Tibial artery (tissue), 4 donors: ENCODE results near the gene LENG8.

Source experiments
- DNase-seq, 2 donors: peaks; one replicate each; pipeline ENCODE4 v3.0.0-alpha.2; 2019
- H3K27ac ChIP-seq, 2 donors: fragments of 200-600 bp; sonication (generic) in 1 of 2; 1 replicate in 1 of 2; 2 replicates in 1 of 2; pipeline ENCODE4 v1.5.1; 2018 to 2019; ENCODE audit warnings: mild to moderate bottlenecking in 1 of 2
- H3K27me3 ChIP-seq, 2 donors: fragments of 200-600 bp; sonication (generic) in 1 of 2; one replicate each; pipeline versions ENCODE4 v1.5.1 to v1.6.0; 2016 to 2019
- H3K36me3 ChIP-seq, 3 donors: fragments of 200-600 bp; sonication (generic) in 2 of 3; one replicate each; pipeline ENCODE4 v1.5.1; 2016 to 2019; ENCODE audit warnings: mild to moderate bottlenecking in 2 of 3
- H3K4me1 ChIP-seq, 4 donors: fragments of 200-600 bp; sonication (generic) in 2 of 4; 1 replicate in 3 of 4; 2 replicates in 1 of 4; pipeline ENCODE4 v1.5.1; 2016 to 2019
- H3K4me3 ChIP-seq, 2 donors: fragments of 200-600 bp; sonication (generic) in 1 of 2; 1 replicate in 1 of 2; 2 replicates in 1 of 2; pipeline ENCODE4 v1.5.1; 2018 to 2019; ENCODE audit warnings: mild to moderate bottlenecking in 2 of 2
- H3K9me3 ChIP-seq, 3 donors: fragments of 200-600 bp; sonication (generic) in 1 of 3; one replicate each; pipeline ENCODE4 v1.5.1; 2016 to 2019
- intact Hi-C: fragments of 100-400 bp; cut with DNase I; formaldehyde crosslinking; loops from one replicate; pipeline ENCODE4 v1.15.0; 2023; ENCODE audit warnings: low total_unique reads
- TF ChIP-seq, protein P1 (sequence below), 2 experiments: fragments of 200-600 bp in 1 of 2; fragments of 450-650 bp in 1 of 2; IDR thresholded peaks; one replicate each; pipeline ENCODE4 v1.5.1; 2017 to 2019; ENCODE audit warnings: antibody characterized with exemption in 2 of 2, mild to moderate bottlenecking in 1 of 2, moderate library complexity in 1 of 2

The LENG8 gene

GRCh38 chr19:54458648-54459281, 9.8 kb downstream of the LENG8 start:
- Histone ChIP-seq H3K9me3 (no peaks in the 10 kb centered on the region), H3K36me3 (peaks cover 76 to 84% (median 79%) of the 10 kb centered on the region in 3 donors), H3K27ac (no peak overlapping the region), H3K4me1 (peaks cover 6 to 34% (median 21%) of the 10 kb centered on the region in 4 donors), H3K27me3 (no peaks in the 10 kb centered on the region), H3K4me3 (no peak overlapping the region)
- DNase-seq = no peak
- intact Hi-C loops = no loop called here
- TF ChIP-seq, protein P1, sequence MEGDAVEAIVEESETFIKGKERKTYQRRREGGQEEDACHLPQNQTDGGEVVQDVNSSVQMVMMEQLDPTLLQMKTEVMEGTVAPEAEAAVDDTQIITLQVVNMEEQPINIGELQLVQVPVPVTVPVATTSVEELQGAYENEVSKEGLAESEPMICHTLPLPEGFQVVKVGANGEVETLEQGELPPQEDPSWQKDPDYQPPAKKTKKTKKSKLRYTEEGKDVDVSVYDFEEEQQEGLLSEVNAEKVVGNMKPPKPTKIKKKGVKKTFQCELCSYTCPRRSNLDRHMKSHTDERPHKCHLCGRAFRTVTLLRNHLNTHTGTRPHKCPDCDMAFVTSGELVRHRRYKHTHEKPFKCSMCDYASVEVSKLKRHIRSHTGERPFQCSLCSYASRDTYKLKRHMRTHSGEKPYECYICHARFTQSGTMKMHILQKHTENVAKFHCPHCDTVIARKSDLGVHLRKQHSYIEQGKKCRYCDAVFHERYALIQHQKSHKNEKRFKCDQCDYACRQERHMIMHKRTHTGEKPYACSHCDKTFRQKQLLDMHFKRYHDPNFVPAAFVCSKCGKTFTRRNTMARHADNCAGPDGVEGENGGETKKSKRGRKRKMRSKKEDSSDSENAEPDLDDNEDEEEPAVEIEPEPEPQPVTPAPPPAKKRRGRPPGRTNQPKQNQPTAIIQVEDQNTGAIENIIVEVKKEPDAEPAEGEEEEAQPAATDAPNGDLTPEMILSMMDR (IDR thresholded peaks at IDR 0.05) = no peak

- no peak for DNase-seq
- Histone ChIP-seq H3K27me3 (no peaks in the 10 kb centered on the region), H3K36me3 (peaks cover 68 to 76% (median 71%) of the 10 kb centered on the region in 3 donors), H3K27ac (no peak overlapping the region), H3K4me3 (no peak overlapping the region), H3K9me3 (no peaks in the 10 kb centered on the region), H3K4me1 (peaks cover 6 to 42% (median 25%) of the 10 kb centered on the region in 4 donors)
- intact Hi-C loops = no loop called here
- TF ChIP-seq, protein P1 (IDR thresholded peaks at IDR 0.05) = no peak
These were observed 10.6 kb downstream of the LENG8 start for GRCh38 chr19:54459282-54460229.

DNA sequence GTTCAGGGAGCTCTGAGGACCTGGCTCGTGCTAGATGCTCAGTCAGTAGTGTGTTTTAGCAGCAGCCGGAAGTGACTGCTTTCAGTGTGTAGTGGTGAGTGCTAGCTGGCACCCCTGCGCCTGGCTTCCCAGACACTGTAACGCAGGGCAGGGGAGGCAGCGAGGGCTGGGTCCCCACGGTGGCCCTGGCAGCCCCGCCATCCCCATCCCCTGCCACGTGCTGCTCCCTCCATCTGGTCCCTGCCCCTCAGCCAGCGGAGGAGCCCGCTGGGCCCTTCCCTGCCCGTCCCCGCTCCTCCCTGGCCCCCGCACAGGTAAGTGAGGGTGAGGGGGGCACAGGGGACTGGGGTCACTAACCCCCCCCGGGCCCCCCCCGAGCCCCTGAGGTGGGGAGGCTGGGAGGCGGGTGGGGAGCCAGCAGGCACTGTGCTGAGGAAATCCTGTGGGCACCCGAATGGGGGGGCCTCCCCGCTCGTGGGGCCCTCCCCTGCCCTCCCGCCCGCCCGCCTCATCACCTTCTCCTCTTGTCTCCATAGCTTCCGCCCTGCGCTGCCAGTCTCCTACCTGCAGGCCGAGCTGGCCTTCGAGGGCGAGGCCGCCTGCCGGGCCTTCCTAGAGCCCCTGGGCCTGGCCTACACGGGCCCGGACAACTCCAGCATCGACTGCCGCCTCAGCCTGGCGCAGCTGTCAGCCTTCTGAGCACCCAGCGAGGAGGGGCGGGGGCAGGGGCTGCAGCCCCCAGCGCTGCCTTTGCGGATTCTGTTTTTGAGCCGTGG, 11.4 kb downstream of the LENG8 start:
- intact Hi-C loops = no loop called here
- Histone ChIP-seq H3K27me3 (no peaks in the 10 kb centered on the region), H3K27ac (peak overlapping the region in 1 of 2 donors; percentile 12), H3K4me3 (no peak overlapping the region), H3K36me3 (peaks cover 60 to 68% (median 62%) of the 10 kb centered on the region in 3 donors), H3K9me3 (no peaks in the 10 kb centered on the region), H3K4me1 (peaks cover 6 to 46% (median 29%) of the 10 kb centered on the region in 4 donors)
- no peak for DNase-seq
- TF ChIP-seq, protein P1 (IDR thresholded peaks at IDR 0.05) = no peak

DNA sequence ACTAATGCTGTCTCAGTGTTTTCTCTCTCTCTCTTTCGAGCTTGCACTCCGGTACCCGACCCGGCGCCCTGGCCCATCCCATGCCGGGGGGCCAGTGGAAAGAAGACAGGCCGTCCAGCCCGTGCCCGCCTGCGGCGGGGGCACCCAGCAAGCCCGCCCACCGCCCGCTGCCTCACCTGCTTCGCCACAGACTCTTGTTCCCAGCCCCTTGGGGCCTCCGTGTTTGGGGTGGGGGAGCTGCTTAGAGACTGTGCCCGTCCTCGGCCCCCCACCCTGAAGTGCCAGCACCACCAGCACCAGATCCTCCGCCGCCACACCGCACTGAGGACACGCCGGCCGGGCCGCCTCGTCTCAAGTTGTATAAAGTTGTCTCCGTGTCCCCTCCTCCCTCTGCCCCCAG, 12.2 kb downstream of the LENG8 start:
- TF ChIP-seq, protein P1 (IDR thresholded peaks at IDR 0.05) = no peak
- H3K4me3 ChIP-seq = no peak overlapping the region
- H3K4me1 ChIP-seq = peaks cover 6 to 43% (median 29%) of the 10 kb centered on the region in 4 donors
- DNase-seq = peak in 1 of 2 donors; percentile 67
- intact Hi-C loops = no loop called here
- peaks cover 52 to 60% (median 54%) of the 10 kb centered on the region in 3 donors for H3K36me3 ChIP-seq
- no peaks in the 10 kb centered on the region for H3K9me3 ChIP-seq
- no peaks in the 10 kb centered on the region for H3K27me3 ChIP-seq
- no peak overlapping the region for H3K27ac ChIP-seq

GRCh38 chr19:54461613-54462012, 12.6 kb downstream of the LENG8 start:
- peaks cover 48 to 56% (median 50%) of the 10 kb centered on the region in 3 donors for H3K36me3 ChIP-seq
- intact Hi-C loops = no loop called here
- no peaks in the 10 kb centered on the region for H3K27me3 ChIP-seq
- peak overlapping the region in 1 of 2 donors; percentile 92 for H3K27ac ChIP-seq
- no peak for DNase-seq
- TF ChIP-seq, protein P1 (IDR thresholded peaks at IDR 0.05) = no peak
- H3K4me3 ChIP-seq = no peak overlapping the region
- H3K4me1 ChIP-seq = peaks cover 6 to 43% (median 29%) of the 10 kb centered on the region in 4 donors
- H3K9me3 ChIP-seq = no peaks in the 10 kb centered on the region
